Measurements from ENCODE around the gene DNAJC27. TPM values are rescaled to one million over a fixed set of nuclear protein-coding genes. Genes with fewer than 3 reads are reported as not detected.

DNAJC27 gene
- total and polyA plus RNA-seq, 4 donors: 1.7 to 13.9 (median 4.6) TPM

- peaks cover 0 to 46% (median 8%) of the 10 kb centered on the region in 5 donors for H3K4me1 ChIP-seq (ENCODE audit: control insufficient read depth in 5 of 5, insufficient read depth in 5 of 5, low read length in 5 of 5)
- H3K4me3 ChIP-seq: no peak overlapping the region
- DNase-seq (no peak), ATAC-seq (ENCODE audit: insufficient read depth, low FRiP score) (no peak)
- WGBS, 2 donors: 49 to 63% methylated on average over 7 of the region's 7 CpGs
- TF ChIP-seq, protein P1, sequence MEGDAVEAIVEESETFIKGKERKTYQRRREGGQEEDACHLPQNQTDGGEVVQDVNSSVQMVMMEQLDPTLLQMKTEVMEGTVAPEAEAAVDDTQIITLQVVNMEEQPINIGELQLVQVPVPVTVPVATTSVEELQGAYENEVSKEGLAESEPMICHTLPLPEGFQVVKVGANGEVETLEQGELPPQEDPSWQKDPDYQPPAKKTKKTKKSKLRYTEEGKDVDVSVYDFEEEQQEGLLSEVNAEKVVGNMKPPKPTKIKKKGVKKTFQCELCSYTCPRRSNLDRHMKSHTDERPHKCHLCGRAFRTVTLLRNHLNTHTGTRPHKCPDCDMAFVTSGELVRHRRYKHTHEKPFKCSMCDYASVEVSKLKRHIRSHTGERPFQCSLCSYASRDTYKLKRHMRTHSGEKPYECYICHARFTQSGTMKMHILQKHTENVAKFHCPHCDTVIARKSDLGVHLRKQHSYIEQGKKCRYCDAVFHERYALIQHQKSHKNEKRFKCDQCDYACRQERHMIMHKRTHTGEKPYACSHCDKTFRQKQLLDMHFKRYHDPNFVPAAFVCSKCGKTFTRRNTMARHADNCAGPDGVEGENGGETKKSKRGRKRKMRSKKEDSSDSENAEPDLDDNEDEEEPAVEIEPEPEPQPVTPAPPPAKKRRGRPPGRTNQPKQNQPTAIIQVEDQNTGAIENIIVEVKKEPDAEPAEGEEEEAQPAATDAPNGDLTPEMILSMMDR (IDR thresholded peaks at IDR 0.05; ENCODE audit: control extremely low read depth, extremely low read depth): no peak
- no peaks in the 10 kb centered on the region for H3K9me3 ChIP-seq (ENCODE audit: control insufficient read depth in 4 of 4, insufficient read depth in 3 of 4, low read length in 3 of 4)
- no peaks in the 10 kb centered on the region for H3K27me3 ChIP-seq (ENCODE audit: control insufficient read depth in 3 of 3, insufficient read depth in 3 of 3, low read length in 2 of 3)
- H3K9ac ChIP-seq (ENCODE audit: insufficient read depth in 1 of 2, low read length in 2 of 2): no peak overlapping the region
- peaks cover 0 to 18% (median 2%) of the 10 kb centered on the region in 4 donors for H3K36me3 ChIP-seq (ENCODE audit: control insufficient read depth in 4 of 4, insufficient read depth in 4 of 4, low read length in 4 of 4)
- no peak overlapping the region for H3K27ac ChIP-seq (ENCODE audit: low read depth in 1 of 2, low read length in 1 of 2)
Observed at GRCh38 chr2:24917086-24917485, 54.7 kb downstream of the DNAJC27 start.

DNA sequence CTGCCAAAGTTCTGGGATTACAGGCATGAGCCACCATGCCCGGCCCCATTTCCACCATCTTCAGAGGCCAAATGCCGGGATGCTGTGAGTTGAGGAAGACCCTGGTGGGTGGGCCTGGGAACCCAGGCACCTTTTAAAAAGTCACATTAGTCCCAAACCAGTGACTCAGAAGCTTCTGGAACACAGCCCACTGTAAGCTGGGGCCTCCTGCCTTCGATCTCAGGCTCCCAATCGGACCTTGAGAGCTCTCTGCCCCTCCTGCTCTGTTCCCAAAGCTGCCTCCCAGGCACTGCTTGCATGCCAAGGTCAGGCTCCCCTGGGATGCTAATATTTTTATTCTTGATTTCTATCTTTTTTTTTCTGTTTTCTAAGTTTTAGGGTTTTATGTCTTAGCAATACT lies 56.0 kb downstream of the DNAJC27 start:
- no peak overlapping the region for H3K4me3 ChIP-seq
- no peak for DNase-seq
- peaks cover 0 to 46% (median 8%) of the 10 kb centered on the region in 5 donors for H3K4me1 ChIP-seq (ENCODE audit: control insufficient read depth in 5 of 5, insufficient read depth in 5 of 5, low read length in 5 of 5)
- no peak overlapping the region for H3K9ac ChIP-seq (ENCODE audit: insufficient read depth in 1 of 2, low read length in 2 of 2)
- H3K27me3 ChIP-seq (ENCODE audit: control insufficient read depth in 3 of 3, insufficient read depth in 3 of 3, low read length in 2 of 3): no peaks in the 10 kb centered on the region
- H3K9me3 ChIP-seq (ENCODE audit: control insufficient read depth in 4 of 4, insufficient read depth in 3 of 4, low read length in 3 of 4): no peaks in the 10 kb centered on the region
- peaks cover 0 to 18% (median 2%) of the 10 kb centered on the region in 4 donors for H3K36me3 ChIP-seq (ENCODE audit: control insufficient read depth in 4 of 4, insufficient read depth in 4 of 4, low read length in 4 of 4)
- 88 to 97% methylated on average over 4 of the region's 4 CpGs for WGBS, 2 donors
- no peak overlapping the region for H3K27ac ChIP-seq (ENCODE audit: low read depth in 1 of 2, low read length in 1 of 2)
- no peak for ATAC-seq (ENCODE audit: insufficient read depth, low FRiP score)
- TF ChIP-seq, protein P1 (IDR thresholded peaks at IDR 0.05; ENCODE audit: control extremely low read depth, extremely low read depth): no peak

- WGBS, 2 donors: 89 to 92% methylated on average over 8 of the region's 8 CpGs
Observed at GRCh38 chr2:24915175-24915574, 56.6 kb downstream of the DNAJC27 start.

More at GRCh38 chr2:24915175-24915574, 56.6 kb downstream of the DNAJC27 start:
- Histone ChIP-seq H3K9ac (ENCODE audit: insufficient read depth in 1 of 2, low read length in 2 of 2) (no peak overlapping the region), H3K36me3 (ENCODE audit: control insufficient read depth in 4 of 4, insufficient read depth in 4 of 4, low read length in 4 of 4) (peaks cover 0 to 21% (median 2%) of the 10 kb centered on the region in 4 donors), H3K27me3 (ENCODE audit: control insufficient read depth in 3 of 3, insufficient read depth in 3 of 3, low read length in 2 of 3) (no peaks in the 10 kb centered on the region), H3K9me3 (ENCODE audit: control insufficient read depth in 4 of 4, insufficient read depth in 3 of 4, low read length in 3 of 4) (peaks cover 0 to 1% (median 0%) of the 10 kb centered on the region in 4 donors), H3K4me3 (no peak overlapping the region), H3K4me1 (ENCODE audit: control insufficient read depth in 5 of 5, insufficient read depth in 5 of 5, low read length in 5 of 5) (peaks cover 0 to 46% (median 8%) of the 10 kb centered on the region in 5 donors), H3K27ac (ENCODE audit: low read depth in 1 of 2, low read length in 1 of 2) (no peak overlapping the region)
- DNase-seq (no peak), ATAC-seq (ENCODE audit: insufficient read depth, low FRiP score) (no peak)
- TF ChIP-seq, protein P1 (IDR thresholded peaks at IDR 0.05; ENCODE audit: control extremely low read depth, extremely low read depth): no peak

Measured in lung (tissue), 12 donors.